Aorta (tissue), 5 donors: ENCODE data around the gene MRPL20. TPM values are rescaled to one million over a fixed set of nuclear protein-coding genes. Genes with fewer than 3 reads are reported as not detected.
"Not testable (repeated sequence)": the region's sequence is repeated elsewhere in the genome, so short reads cannot be mapped to it uniquely, and the experiment has no call there.

ENCODE experiments used
- ATAC-seq: fragments of 200-7000 bp; cut with Tn5 transposase; one replicate; pipeline ENCODE4 v1.9.1; 2022; ENCODE audit warnings: moderate library complexity; ENCODE audit not compliant: low FRiP score
- DNase-seq, 2 donors: peaks; one replicate each; pipeline ENCODE4 v3.0.0-alpha.2; 2020
- H3K27ac ChIP-seq, 2 donors: one replicate each; pipeline ENCODE4 v1.5.1; 2013; ENCODE audit warnings: low read length in 2 of 2, mild to moderate bottlenecking in 2 of 2, moderate library complexity in 2 of 2, control low read depth in 1 of 2, inconsistent platforms in 1 of 2, low read depth in 1 of 2
- H3K27me3 ChIP-seq, 2 donors: one replicate each; pipeline ENCODE4 v1.6.1; 2013; ENCODE audit warnings: control low read depth in 1 of 2, low read length in 1 of 2, mild to moderate bottlenecking in 1 of 2, moderate library complexity in 1 of 2; ENCODE audit not compliant: insufficient read depth in 2 of 2, control insufficient read depth in 1 of 2
- H3K36me3 ChIP-seq, 2 donors: one replicate each; pipeline ENCODE4 v1.6.1; 2013; ENCODE audit warnings: control low read depth in 1 of 2, low read length in 1 of 2, mild to moderate bottlenecking in 1 of 2; ENCODE audit not compliant: insufficient read depth in 2 of 2, control insufficient read depth in 1 of 2
- H3K4me1 ChIP-seq, 2 donors: one replicate each; pipeline ENCODE4 v1.6.1; 2013; ENCODE audit warnings: low read length in 2 of 2, control low read depth in 1 of 2, mild to moderate bottlenecking in 1 of 2, moderate library complexity in 1 of 2; ENCODE audit not compliant: insufficient read depth in 2 of 2, control insufficient read depth in 1 of 2
- H3K4me3 ChIP-seq, 2 donors: one replicate each; pipeline ENCODE4 v1.5.1; 2013; ENCODE audit warnings: low read length in 2 of 2, control low read depth in 1 of 2, mild to moderate bottlenecking in 1 of 2
- H3K9me3 ChIP-seq: one replicate; pipeline ENCODE4 v1.6.1; 2013; ENCODE audit warnings: mild to moderate bottlenecking, low read length; ENCODE audit not compliant: control insufficient read depth
- WGBS, 2 donors: extraction: QIAGEN DNeasy Blood & Tissue Kit; methylation state at CpG; one replicate each; pipeline ENCODE4 v1.1.7; 2013; 5-methylcytosine and 5-hydroxymethylcytosine counted together
- intact Hi-C, 2 donors: fragments of 100-400 bp; cut with DNase I; formaldehyde crosslinking; loops; one replicate each; pipeline versions ENCODE4 v1.14.2 to v1.15.0; 2022
- polyA plus RNA-seq, 2 donors: library from polyadenylated mRNA; stranded (reverse); fragments of 200-250 nt; gene quantifications; one replicate each; pipeline ENCODE4 v1.2.3, GENCODE V29; 2013
- total RNA-seq, 2 donors: library from RNA; stranded (reverse); fragmentation: NEBNext Ultra II Directional; extraction: Animal tissue kit (Norgen Biotek cat#: 25700); gene quantifications; one replicate each; pipeline ENCODE4 v1.2.1, GENCODE V29; 2021
- donor health status: healthy with polysubstance abuse.
- donor health status: Bipolar disorder and iron deficiency.
- donor health status: DM: no; HTN: no; CAD: no.
- donor health status: DM: no; HTN: no; CAD: no.
- donor health status: DM: yes; HTN: yes; CAD: no.

The MRPL20 gene
- total and polyA plus RNA-seq, 4 donors, result 69.7 to 184 (median 107) TPM

- H3K4me1 ChIP-seq, DNase-seq, H3K27me3 ChIP-seq, H3K27ac ChIP-seq, intact Hi-C loops, H3K4me3 ChIP-seq, H3K36me3 ChIP-seq, H3K9me3 ChIP-seq, ATAC-seq: not testable (repeated sequence)
- 86 to 88% methylated on average over 22 of the region's 22 CpGs for WGBS, 2 donors
Observed at GRCh38 chr1:1450616-1451015, 43.5 kb upstream of the MRPL20 start.

DNA sequence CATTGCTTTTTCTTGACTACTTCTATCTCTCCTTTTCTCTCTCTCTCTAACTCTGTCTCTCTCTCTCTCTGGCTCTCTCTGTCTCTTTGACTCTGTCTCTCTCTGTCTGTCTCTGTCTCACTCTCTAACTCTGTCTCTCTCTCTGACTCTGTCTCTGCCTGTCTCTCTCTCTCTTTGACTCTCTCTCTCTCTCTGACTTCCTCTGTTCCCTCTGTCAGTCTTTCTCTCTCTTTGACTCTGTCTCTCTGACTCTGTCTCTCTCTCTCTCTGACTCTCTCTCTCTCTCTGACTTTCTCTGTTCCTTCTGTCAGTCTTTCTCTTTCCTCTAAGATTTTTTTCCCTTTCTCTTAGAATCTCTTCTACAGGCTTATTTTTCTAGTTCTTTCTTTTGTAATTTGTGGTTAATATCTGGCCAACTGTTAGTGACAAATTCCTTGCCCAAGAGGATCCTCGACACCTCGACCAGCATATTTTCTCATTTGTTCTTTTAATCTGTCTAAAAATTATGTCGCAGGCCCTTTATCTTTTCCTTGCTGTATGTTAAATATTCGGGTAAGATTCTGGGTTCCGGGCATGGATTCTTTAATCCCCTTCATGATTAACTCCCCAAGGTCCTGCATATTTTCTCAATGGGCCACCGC, 42.1 kb upstream of the MRPL20 start, which contains the start of gene ATAD3C:
Gene ATAD3C (plus strand): TSS at position 591 of the 641 bp plus-strand sequence. CDS start 995 bp downstream, outside the sequence.
- DNase-seq, result no peak
- WGBS, 2 donors, result 78 to 81% methylated on average over 6 of the region's 6 CpGs
- H3K4me3 ChIP-seq, result no peak within 1 kb of the TSS
- H3K36me3 ChIP-seq, result no peaks in the 10 kb centered on the region
- H3K9me3 ChIP-seq, result no peaks in the 10 kb centered on the region
- H3K4me1 ChIP-seq, result no peaks in the 10 kb centered on the region
- H3K27ac ChIP-seq, result no peak within 1 kb of the TSS
- ATAC-seq, result no peak
- H3K27me3 ChIP-seq, result no peaks in the 10 kb centered on the region
- intact Hi-C loops, result no loop called here

GRCh38 chr1:1446631-1447030, 39.5 kb upstream of the MRPL20 start:
- H3K36me3 ChIP-seq, intact Hi-C loops, H3K27ac ChIP-seq, DNase-seq, H3K9me3 ChIP-seq, H3K4me3 ChIP-seq, H3K4me1 ChIP-seq, ATAC-seq, H3K27me3 ChIP-seq: not testable (repeated sequence)
- 91 to 92% methylated on average over 19 of the region's 19 CpGs for WGBS, 2 donors

DNA sequence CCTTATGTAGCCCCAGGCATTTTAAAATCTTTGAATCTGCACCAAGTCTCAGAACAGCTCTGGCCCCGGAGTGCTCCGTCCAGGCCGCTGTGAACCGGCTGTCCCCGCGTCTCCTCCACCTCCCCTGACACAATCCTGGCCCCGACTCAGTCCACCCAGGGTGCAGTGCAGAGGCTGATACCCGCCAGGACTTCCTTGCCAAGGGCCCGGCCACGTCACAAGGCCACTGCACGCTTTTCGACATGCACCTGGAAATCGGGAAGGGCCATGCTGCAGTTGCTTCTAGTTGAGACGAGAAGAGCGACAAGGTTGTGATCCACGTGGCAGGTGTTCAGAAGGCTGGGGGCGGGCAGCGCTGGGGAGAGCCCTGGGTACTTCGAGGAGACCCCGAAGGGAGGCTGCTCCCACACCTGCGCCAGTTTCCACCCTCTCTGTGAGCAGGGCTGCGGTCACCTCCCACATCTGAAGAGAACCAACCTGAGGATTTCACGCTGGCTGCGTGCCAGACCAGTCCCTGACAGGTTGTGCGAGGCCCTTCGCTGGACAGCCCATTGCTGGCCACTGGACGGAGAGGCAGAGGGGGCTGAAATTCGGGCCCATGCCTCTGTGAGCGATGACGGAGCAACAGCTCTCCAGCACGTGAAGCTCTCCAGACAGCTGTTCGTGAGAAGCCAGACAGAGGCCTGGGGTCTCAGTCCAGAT, 35.1 kb upstream of the MRPL20 start:
- H3K36me3 ChIP-seq, result no peaks in the 10 kb centered on the region
- H3K9me3 ChIP-seq, result no peaks in the 10 kb centered on the region
- H3K4me3 ChIP-seq, result no peak overlapping the region
- H3K27ac ChIP-seq, result no peak overlapping the region
- intact Hi-C loops, result loop anchor here in 1 of 2 donors (2.0 kb wide), 1 partner anchor 55 kb away; no protein-coding TSS in a partner anchor
- no peak for DNase-seq
- WGBS, 2 donors, result 77 to 83% methylated on average over 32 of the region's 32 CpGs
- ATAC-seq, result no peak
- no peaks in the 10 kb centered on the region for H3K4me1 ChIP-seq
- H3K27me3 ChIP-seq, result no peaks in the 10 kb centered on the region

- no peaks in the 10 kb centered on the region for H3K9me3 ChIP-seq
- no peak overlapping the region for H3K27ac ChIP-seq
- 48 to 50% methylated on average over 29 of the region's 29 CpGs for WGBS, 2 donors
- H3K36me3 ChIP-seq, result no peaks in the 10 kb centered on the region
- H3K4me3 ChIP-seq, result no peak overlapping the region
- peak in 1 of 2 donors; percentile 85 for DNase-seq
- H3K27me3 ChIP-seq, result no peaks in the 10 kb centered on the region
- peak; percentile 75 for ATAC-seq
- intact Hi-C loops, result no loop called here
- no peaks in the 10 kb centered on the region for H3K4me1 ChIP-seq
Observed at GRCh38 chr1:1441002-1441888, 34.2 kb upstream of the MRPL20 start.

DNA sequence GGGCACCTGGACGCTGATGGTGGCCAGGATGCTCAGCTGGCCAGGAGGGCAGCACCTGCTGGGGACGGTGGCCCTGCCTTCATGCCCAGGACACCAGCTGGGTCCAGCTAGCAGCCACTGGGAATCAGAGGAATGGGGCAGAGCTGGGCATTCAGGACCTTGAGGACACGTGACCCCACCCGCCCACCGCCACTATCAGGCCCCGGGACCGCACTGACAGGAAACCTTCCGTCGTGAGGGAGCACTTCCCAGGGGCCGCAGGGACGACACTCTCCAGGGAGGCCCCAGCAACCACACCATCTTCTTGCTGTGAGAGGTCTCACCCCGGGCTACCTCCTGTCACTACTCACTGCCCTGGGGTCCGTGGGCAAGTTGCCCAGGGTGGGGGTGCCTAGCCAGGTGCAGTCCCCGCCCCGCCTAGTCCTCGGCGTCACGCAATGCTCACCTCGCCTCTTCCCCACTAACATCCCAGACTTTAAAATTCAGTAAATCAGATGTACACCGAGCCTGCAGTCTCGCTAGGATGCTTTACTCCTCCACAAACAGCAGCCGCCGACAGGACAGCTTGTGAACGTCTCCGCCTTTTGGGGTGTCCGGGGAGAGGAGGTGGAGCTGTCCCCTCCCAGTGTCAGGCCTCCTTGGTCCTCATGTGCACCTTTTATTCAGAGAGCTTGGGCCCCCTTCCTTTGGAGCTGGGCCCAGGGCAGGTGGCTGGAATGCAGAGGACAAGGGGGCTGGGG, 33.3 kb upstream of the MRPL20 start:
- no peaks in the 10 kb centered on the region for H3K27me3 ChIP-seq
- H3K4me3 ChIP-seq, result no peak overlapping the region
- DNase-seq (no peak), ATAC-seq (no peak)
- intact Hi-C loops, result no loop called here
- H3K9me3 ChIP-seq, result no peaks in the 10 kb centered on the region
- WGBS, 2 donors, result 81 to 88% methylated on average over 25 to 26 of the region's 26 CpGs
- H3K36me3 ChIP-seq, result no peaks in the 10 kb centered on the region
- H3K4me1 ChIP-seq, result no peaks in the 10 kb centered on the region
- H3K27ac ChIP-seq, result no peak overlapping the region

DNA sequence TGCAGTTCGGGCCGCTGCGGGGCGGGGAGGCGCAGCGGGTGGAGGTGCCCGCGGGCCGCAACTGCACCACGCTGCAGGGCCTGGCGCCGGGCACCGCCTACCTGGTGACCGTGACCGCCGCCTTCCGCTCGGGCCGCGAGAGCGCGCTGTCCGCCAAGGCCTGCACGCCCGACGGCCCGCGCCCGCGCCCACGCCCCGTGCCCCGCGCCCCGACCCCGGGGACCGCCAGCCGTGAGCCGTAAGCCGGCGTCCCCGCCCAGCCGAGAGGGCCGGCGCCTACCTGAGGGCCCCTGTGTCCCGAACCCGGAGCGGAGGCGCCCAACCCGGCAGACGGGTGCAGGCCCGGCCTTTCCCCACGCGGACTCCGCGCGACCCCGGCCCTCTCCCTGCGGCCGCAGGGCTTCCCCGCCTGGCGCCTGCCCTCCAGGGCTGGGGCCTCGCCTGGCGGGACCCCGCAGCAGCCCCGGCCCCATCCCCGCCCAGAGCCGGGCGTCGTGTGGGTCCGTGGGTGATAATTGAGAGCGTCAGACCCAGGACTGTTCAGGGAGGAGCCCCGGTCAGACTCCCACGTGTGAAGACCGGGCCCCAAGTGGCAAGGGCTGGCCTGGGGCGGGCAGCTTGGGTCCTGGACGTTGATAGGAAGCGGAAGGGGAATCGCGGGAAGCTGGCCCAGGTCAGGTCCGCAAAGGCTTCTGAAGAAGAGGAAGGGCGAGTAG, 32.6 kb upstream of the MRPL20 start:
- 85 to 87% methylated on average over 71 to 82 of the region's 82 CpGs for WGBS, 2 donors
- no peak overlapping the region for H3K4me3 ChIP-seq
- H3K27me3 ChIP-seq, result no peaks in the 10 kb centered on the region
- no peak for DNase-seq
- H3K4me1 ChIP-seq, result no peaks in the 10 kb centered on the region
- no peaks in the 10 kb centered on the region for H3K36me3 ChIP-seq
- H3K27ac ChIP-seq, result no peak overlapping the region
- ATAC-seq, result no peak
- intact Hi-C loops, result no loop called here
- H3K9me3 ChIP-seq, result no peaks in the 10 kb centered on the region
